Measurements from ENCODE around the gene FYN. TPM values are rescaled to one million over a fixed set of nuclear protein-coding genes. Genes with fewer than 3 reads are reported as not detected.

Gene FYN
- total RNA-seq, 1 experiment from 2014 or later: 18.5 TPM

GRCh38 chr6:111803804-111804203, 69.4 kb downstream of the FYN start:
- Histone ChIP-seq H3K9me2 (ENCODE audit: insufficient read depth) (no peaks in the 10 kb centered on the region), H3K4me1 (ENCODE audit: control insufficient read depth in 1 of 2, insufficient read depth in 2 of 2, low read length in 2 of 2) (peaks cover 6 to 13% of the 10 kb centered on the region in 2 experiments; a peak in 3 of 4 replicates), H3K4me3 (replicated peaks in 1 of 2; ENCODE audit: low read depth in 1 of 2, low read length in 2 of 2) (no peak overlapping the region), H3K27ac (ENCODE audit: low read depth, low read length) (no peak overlapping the region), H3K4me2 (ENCODE audit: low read length) (no peak overlapping the region), H4K20me1 (ENCODE audit: insufficient read depth) (no peaks in the 10 kb centered on the region), H3K9me3 (ENCODE audit: control insufficient read depth in 1 of 2, insufficient read depth in 1 of 2, low read depth in 1 of 2, low read length in 2 of 2) (no peaks in the 10 kb centered on the region), H3K27me3 (ENCODE audit: insufficient read depth, low read length) (no peaks in the 10 kb centered on the region), H3K9ac (ENCODE audit: low read length) (no peak overlapping the region), H3K79me2 (ENCODE audit: insufficient read depth, low read length) (no peaks in the 10 kb centered on the region), H3K36me3 (ENCODE audit: control insufficient read depth in 1 of 2, insufficient read depth in 2 of 2, low read length in 2 of 2) (no peaks in the 10 kb centered on the region), H2AFZ (ENCODE audit: low read depth, low read length, poor library complexity, severe bottlenecking) (no peak overlapping the region)
- intact Hi-C loops (cut with micrococcal nuclease): no loop called here
- no peak for DNase-seq (ENCODE audit: low read depth, low spot score)
- TF ChIP-seq EZH2phosphoT487 (IDR thresholded peaks at IDR 0.05; ENCODE audit: borderline replicate concordance): no peak
- no peak for TF ChIP-seq YY1 (IDR thresholded peaks at IDR 0.05; ENCODE audit: extremely low read depth, insufficient replicate concordance, low read depth, low read length)
- no peak for TF ChIP-seq ELF1 (IDR thresholded peaks at IDR 0.05; ENCODE audit: borderline replicate concordance, low read depth)
- no peak for TF ChIP-seq SIN3A (IDR thresholded peaks at IDR 0.05; ENCODE audit: low read depth)
- no peak for TF ChIP-seq EGR1 (IDR thresholded peaks at IDR 0.05; ENCODE audit: low read depth)
- no peak for TF ChIP-seq ZBTB33 (IDR thresholded peaks at IDR 0.05; ENCODE audit: extremely low read depth, insufficient replicate concordance, low read length)
- no peak for TF ChIP-seq ZFX (IDR thresholded peaks at IDR 0.05)
- no peak for TF ChIP-seq MAX (IDR thresholded peaks at IDR 0.05)
- no peak for TF ChIP-seq ZNF274 (IDR thresholded peaks at IDR 0.05; ENCODE audit: low read depth, low read length)
- no peak for TF ChIP-seq SRF (IDR thresholded peaks at IDR 0.05; ENCODE audit: low read depth)
- no peak for TF ChIP-seq RAD21 (IDR thresholded peaks at IDR 0.05; ENCODE audit: low read depth)
- no peak for TF ChIP-seq REST (IDR thresholded peaks at IDR 0.05; ENCODE audit: low read depth)
- no peak for TF ChIP-seq EZH2 (IDR thresholded peaks at IDR 0.05)
- no peak for ATAC-seq
- RAD21 ChIA-PET (ENCODE audit: low non-redundant PET in 1 of 2, low total read pairs in 2 of 2, uncharacterized antibody in 2 of 2, unreplicated experiment in 2 of 2): no interaction called here
- CTCF ChIA-PET: no interaction called here
- no TSS peak for BruUV-seq (replicated peaks)
- POLR2A ChIA-PET: no interaction called here
